Esophagus (tissue), 2 donors: Measurements from ENCODE around the gene MRPL27. TPM values are rescaled to one million over a fixed set of nuclear protein-coding genes. Genes with fewer than 3 reads are reported as not detected.
"Not testable (repeated sequence)": the region's sequence is repeated elsewhere in the genome, so short reads cannot be mapped to it uniquely, and the experiment has no call there.

ENCODE experiments used
- H3K27ac ChIP-seq, 2 donors: one replicate each; pipeline ENCODE4 v1.5.1; 2013; ENCODE audit warnings: low read depth in 2 of 2, mild to moderate bottlenecking in 2 of 2, inconsistent platforms in 1 of 2, low read length in 1 of 2, moderate library complexity in 1 of 2
- H3K27me3 ChIP-seq, 2 donors: one replicate each; pipeline ENCODE4 v1.6.1; 2013; ENCODE audit warnings: low read length in 2 of 2, control low read depth in 1 of 2, mild to moderate bottlenecking in 1 of 2; ENCODE audit not compliant: insufficient read depth in 2 of 2, control insufficient read depth in 1 of 2
- H3K36me3 ChIP-seq, 2 donors: one replicate each; pipeline ENCODE4 v1.6.1; 2013; ENCODE audit warnings: low read length in 1 of 2; ENCODE audit not compliant: control insufficient read depth in 2 of 2, insufficient read depth in 2 of 2
- H3K4me1 ChIP-seq, 2 donors: one replicate each; pipeline ENCODE4 v1.6.1; 2013; ENCODE audit warnings: low read length in 1 of 2; ENCODE audit not compliant: control insufficient read depth in 2 of 2, insufficient read depth in 2 of 2
- H3K4me3 ChIP-seq, 2 donors: one replicate each; pipeline ENCODE4 v1.5.1; 2013; ENCODE audit warnings: low read length in 2 of 2, mild to moderate bottlenecking in 2 of 2, low read depth in 1 of 2, moderate library complexity in 1 of 2
- H3K9me3 ChIP-seq, 2 donors: one replicate each; pipeline ENCODE4 v1.6.1; 2013; ENCODE audit warnings: mild to moderate bottlenecking in 2 of 2, low read depth in 1 of 2, low read length in 1 of 2, moderate library complexity in 1 of 2; ENCODE audit not compliant: control insufficient read depth in 2 of 2, insufficient read depth in 1 of 2
- WGBS, 2 donors: extraction: QIAGEN DNeasy Blood & Tissue Kit; methylation state at CpG; one replicate each; pipeline ENCODE4 v1.1.7; 2013; 5-methylcytosine and 5-hydroxymethylcytosine counted together
- polyA plus RNA-seq, 2 donors: library from polyadenylated mRNA; stranded (reverse); fragments of 200-250 nt; gene quantifications; one replicate each; pipeline ENCODE4 v1.2.3, GENCODE V29; 2013
- donor health status: healthy with polysubstance abuse.
- donor health status: Bipolar disorder and iron deficiency.

The MRPL27 gene
- polyA plus RNA-seq: 100 to 1,000 TPM; 106 to 119 TPM

GRCh38 chr17:50372758-50373556, at the start of gene MRPL27, which contains the start of gene EME1:
Gene MRPL27, minus strand, starts transcription at chr17:50373184. Its CDS starts 14 bp downstream, at chr17:50373170.
Gene EME1, plus strand, starts transcription at chr17:50373229. Its CDS starts 1,980 bp downstream, at chr17:50375209.
- H3K4me1 ChIP-seq: peaks cover 4 to 6% of the 10 kb centered on the region in 2 donors
- peak within 1 kb of the TSS; percentile 83 to 90 for H3K4me3 ChIP-seq
- WGBS, 2 donors: 2% methylated on average over 42 of the region's 42 CpGs
- H3K27me3 ChIP-seq: no peaks in the 10 kb centered on the region
- H3K36me3 ChIP-seq: peaks cover 9 to 13% of the 10 kb centered on the region in 2 donors
- H3K9me3 ChIP-seq: no peaks in the 10 kb centered on the region
- H3K27ac ChIP-seq: peak within 1 kb of the TSS; percentile 93 to 99

- WGBS, 2 donors: 88 to 95% methylated on average over 2 of the region's 2 CpGs
These were observed 49.8 kb upstream of the MRPL27 start for GRCh38 chr17:50422738-50423137.

DNA sequence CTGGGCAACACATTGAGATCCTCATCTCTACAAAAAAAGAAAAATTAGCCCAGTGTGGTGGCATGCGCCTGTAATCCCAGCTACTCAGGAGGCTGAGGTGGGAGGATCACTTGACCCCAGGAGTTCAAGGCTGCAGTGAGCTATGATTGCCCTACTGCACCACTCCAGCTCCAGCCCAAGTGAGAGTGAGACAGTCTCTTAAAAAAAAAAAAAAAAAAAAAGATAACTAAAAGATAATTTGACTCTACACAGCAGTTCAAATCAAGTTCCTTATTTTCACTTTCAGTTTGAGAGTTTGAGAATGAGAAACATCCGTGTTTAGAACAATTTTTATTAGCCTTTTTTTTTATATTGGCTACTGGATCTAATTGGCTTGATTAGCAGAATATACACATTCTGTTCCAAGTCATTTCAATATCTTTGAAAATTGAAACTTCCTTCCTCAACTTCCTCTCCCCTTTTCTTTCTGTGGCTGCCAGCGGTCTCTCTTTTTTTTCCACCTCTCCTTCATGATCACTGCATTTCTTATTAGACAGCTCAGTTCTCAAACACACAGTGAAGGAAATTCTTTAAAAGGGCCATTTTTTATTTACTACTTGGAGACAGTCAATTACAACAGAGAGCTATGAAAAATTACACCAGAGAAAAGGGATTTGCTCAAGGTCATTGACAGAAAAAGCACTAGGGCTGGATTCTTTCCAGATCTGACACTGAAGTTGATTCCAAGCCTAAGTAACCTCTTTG, 48.5 kb upstream of the MRPL27 start:
- 33 to 36% methylated on average over 3 of the region's 3 CpGs for WGBS, 2 donors
- peaks cover 0 to 6% of the 10 kb centered on the region in 2 donors for H3K4me1 ChIP-seq
- no peak overlapping the region for H3K4me3 ChIP-seq
- H3K27me3 ChIP-seq: no peaks in the 10 kb centered on the region
- H3K27ac ChIP-seq: peak overlapping the region in 1 of 2 donors; percentile 21
- no peaks in the 10 kb centered on the region for H3K9me3 ChIP-seq
- no peaks in the 10 kb centered on the region for H3K36me3 ChIP-seq

More at GRCh38 chr17:50422738-50423137, 49.8 kb upstream of the MRPL27 start:
- no peak overlapping the region for H3K4me3 ChIP-seq
- no peaks in the 10 kb centered on the region for H3K9me3 ChIP-seq
- H3K27me3 ChIP-seq: no peaks in the 10 kb centered on the region
- H3K36me3 ChIP-seq: no peaks in the 10 kb centered on the region
- peaks cover 0 to 7% of the 10 kb centered on the region in 2 donors for H3K4me1 ChIP-seq
- H3K27ac ChIP-seq: no peak overlapping the region

GRCh38 chr17:50420419-50421112, 47.6 kb upstream of the MRPL27 start:
- Histone ChIP-seq H3K9me3 (no peaks in the 10 kb centered on the region), H3K36me3 (no peaks in the 10 kb centered on the region), H3K4me3 (no peak overlapping the region), H3K27me3 (no peaks in the 10 kb centered on the region), H3K27ac (no peak overlapping the region), H3K4me1 (peaks cover 0 to 4% of the 10 kb centered on the region in 2 donors)
- WGBS, 2 donors: 93 to 94% methylated on average over 6 of the region's 6 CpGs

DNA sequence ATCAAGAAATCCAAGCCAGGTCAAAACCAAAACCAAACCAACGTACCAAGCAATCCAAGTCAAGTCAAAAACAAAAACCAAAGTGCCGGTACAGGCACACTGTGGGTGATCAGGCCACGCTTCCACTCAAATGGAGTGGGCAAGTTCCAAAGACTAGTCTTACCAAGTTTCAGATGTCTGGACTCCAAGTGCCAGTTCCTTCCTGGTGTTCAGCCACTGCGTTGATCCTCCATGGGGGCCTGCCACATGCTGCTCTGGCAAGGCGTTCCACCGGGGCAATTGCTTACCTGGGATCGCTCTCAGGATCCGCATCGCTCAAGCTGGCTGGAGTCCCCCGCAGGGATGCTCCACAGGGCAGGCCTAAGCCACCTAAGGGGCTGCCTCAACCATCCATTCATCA, 46.6 kb upstream of the MRPL27 start:
- 97% methylated on average over 10 of the region's 10 CpGs for WGBS, 2 donors
- H3K4me1 ChIP-seq, H3K9me3 ChIP-seq, H3K27ac ChIP-seq, H3K4me3 ChIP-seq, H3K27me3 ChIP-seq, H3K36me3 ChIP-seq: not testable (repeated sequence)

- no peaks in the 10 kb centered on the region for H3K27me3 ChIP-seq
- H3K36me3 ChIP-seq: no peaks in the 10 kb centered on the region
- WGBS, 2 donors: 75 to 82% methylated on average over 3 of the region's 3 CpGs
- no peaks in the 10 kb centered on the region for H3K9me3 ChIP-seq
- H3K4me3 ChIP-seq: no peak overlapping the region
- no peaks in the 10 kb centered on the region for H3K4me1 ChIP-seq
- no peak overlapping the region for H3K27ac ChIP-seq
These were observed 41.8 kb upstream of the MRPL27 start for GRCh38 chr17:50414808-50415207.

GRCh38 chr17:50412188-50412732, 39.3 kb upstream of the MRPL27 start:
- H3K27ac ChIP-seq: no peak overlapping the region
- 81 to 93% methylated on average over 4 of the region's 4 CpGs for WGBS, 2 donors
- no peaks in the 10 kb centered on the region for H3K27me3 ChIP-seq
- no peaks in the 10 kb centered on the region for H3K9me3 ChIP-seq
- no peak overlapping the region for H3K4me3 ChIP-seq
- H3K4me1 ChIP-seq: no peaks in the 10 kb centered on the region
- H3K36me3 ChIP-seq: no peaks in the 10 kb centered on the region

GRCh38 chr17:50407921-50408320, 34.9 kb upstream of the MRPL27 start:
- no peaks in the 10 kb centered on the region for H3K4me1 ChIP-seq
- 67 to 82% methylated on average over 4 of the region's 4 CpGs for WGBS, 2 donors
- no peak overlapping the region for H3K4me3 ChIP-seq
- H3K9me3 ChIP-seq: no peaks in the 10 kb centered on the region
- no peak overlapping the region for H3K27ac ChIP-seq
- no peaks in the 10 kb centered on the region for H3K36me3 ChIP-seq
- no peaks in the 10 kb centered on the region for H3K27me3 ChIP-seq

DNA sequence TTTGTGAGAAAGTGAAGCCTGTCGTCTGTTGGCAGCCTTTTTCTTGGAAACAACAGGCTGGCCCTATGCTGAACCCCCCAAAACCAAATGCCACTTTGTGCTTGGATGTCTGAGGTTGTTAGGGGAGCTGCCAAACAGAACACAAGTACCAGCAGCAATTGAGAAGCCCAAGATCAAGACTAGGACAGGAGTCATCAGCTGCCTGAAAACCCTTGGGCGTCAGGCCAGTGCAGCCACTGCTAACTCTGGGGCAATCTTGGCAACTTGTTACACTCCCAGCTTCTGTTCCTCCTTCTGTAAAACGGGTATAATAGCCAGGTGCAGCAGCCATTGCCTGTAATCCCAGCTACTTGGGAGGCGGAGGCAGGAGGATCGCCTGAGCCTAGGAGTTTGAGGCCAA, 33.6 kb upstream of the MRPL27 start:
- Histone ChIP-seq H3K9me3 (no peaks in the 10 kb centered on the region), H3K27me3 (no peaks in the 10 kb centered on the region), H3K4me3 (no peak overlapping the region), H3K27ac (no peak overlapping the region), H3K4me1 (no peaks in the 10 kb centered on the region), H3K36me3 (no peaks in the 10 kb centered on the region)
- 76 to 79% methylated on average over 5 of the region's 5 CpGs for WGBS, 2 donors
